Body of pancreas (tissue), 4 donors: ENCODE results near the gene ANKRD18A. TPM values are rescaled to one million over a fixed set of nuclear protein-coding genes. Genes with fewer than 3 reads are reported as not detected.
"Not testable (repeated sequence)": the region's sequence is repeated elsewhere in the genome, so short reads cannot be mapped to it uniquely, and the experiment has no call there.

Source experiments
- ATAC-seq: fragments of 150-250 bp; one replicate; pipeline ENCODE4 v1.9.1; 2016
- DNase-seq, 4 donors: peaks; one replicate each; pipeline ENCODE4 v3.0.0-alpha.2; 2019
- H3K27ac ChIP-seq, 4 donors: fragments of 200-600 bp; sonication (generic); 1 replicate in 3 of 4; 2 replicates in 1 of 4; pipeline versions ENCODE4 v1.5.1 to v1.6.1; 2016 to 2019; ENCODE audit warnings: mild to moderate bottlenecking in 1 of 4, mixed read lengths in 1 of 4, moderate library complexity in 1 of 4
- H3K27me3 ChIP-seq, 2 donors: fragments of 200-600 bp; sonication (generic); one replicate each; pipeline ENCODE4 v1.6.0; 2016; ENCODE audit warnings: mild to moderate bottlenecking in 1 of 2
- H3K36me3 ChIP-seq, 2 donors: fragments of 200-600 bp; sonication (generic); replicated peaks in 1 of 2; 2 replicates each; pipeline ENCODE4 v1.5.1; 2016; ENCODE audit warnings: low read depth in 2 of 2; ENCODE audit not compliant: insufficient read depth in 1 of 2
- H3K4me1 ChIP-seq: fragments of 200-600 bp; sonication (generic); one replicate; pipeline ENCODE4 v1.6.0; 2016
- H3K4me3 ChIP-seq, 2 donors: fragments of 200-600 bp; sonication (generic); 1 replicate in 1 of 2; 2 replicates in 1 of 2; pipeline ENCODE4 v1.5.1; 2016 to 2019
- H3K9me3 ChIP-seq, 3 donors: fragments of 200-600 bp; sonication (generic); 1 replicate in 2 of 3; 2 replicates in 1 of 3; pipeline ENCODE4 v1.5.1; 2016
- CTCF ChIP-seq, 7 experiments: fragments of 450-650 bp in 4 of 7; fragments of 200-600 bp in 3 of 7; sonication (generic) in 3 of 7; IDR thresholded peaks; one replicate each; pipeline ENCODE4 v1.5.1; 2016 to 2019; ENCODE audit warnings: antibody characterized with exemption in 7 of 7
- POLR2A ChIP-seq, 3 donors: fragments of 450-650 bp; IDR thresholded peaks; one replicate each; pipeline ENCODE4 v1.6.1; 2016; ENCODE audit warnings: antibody characterized with exemption in 3 of 3, mild to moderate bottlenecking in 2 of 3
- WGBS, 2 donors: methylation state at CpG; one replicate each; pipeline ENCODE4 v1.1.5; 2017; 5-methylcytosine and 5-hydroxymethylcytosine counted together
- intact Hi-C: fragments of 100-400 bp; cut with DNase I; formaldehyde crosslinking; loops from one replicate; pipeline ENCODE4 v1.15.1; 2023
- total RNA-seq, 2 donors: library from RNA; depleted of rRNA; stranded (reverse); fragments of >200 nt; gene quantifications; one replicate each; pipeline ENCODE4 v1.1.0, GENCODE V29; 2016

The ANKRD18A gene
- total RNA-seq, 2 donors from 2014 or later, result 6.5 to 23.1 TPM

- Histone ChIP-seq H3K27ac (peak overlapping the region; percentile 68 to 95 (median 88)), H3K27me3 (no peaks in the 10 kb centered on the region), H3K9me3 (no peaks in the 10 kb centered on the region), H3K36me3 (no peaks in the 10 kb centered on the region), H3K4me3 (peak overlapping the region; percentile 36 to 62), H3K4me1 (peaks cover 28% of the 10 kb centered on the region)
- intact Hi-C loops, result no loop called here
- no peak for TF ChIP-seq POLR2A (IDR thresholded peaks at IDR 0.05)
- TF ChIP-seq CTCF (IDR thresholded peaks at IDR 0.05), result no peak
- WGBS, 2 donors, result 1 to 5% methylated on average over 28 to 43 of the region's 58 CpGs
- ATAC-seq, result peak; percentile 4
- DNase-seq, result peak; percentile 39 to 52 (median 43)
Measured at GRCh38 chr9:38619556-38620447, 594 bp downstream of the ANKRD18A start.

GRCh38 chr9:38598029-38598745 is 22.2 kb downstream of the ANKRD18A start:
- 20 to 28% methylated on average over 2 of the region's 2 CpGs for WGBS, 2 donors
- H3K9me3 ChIP-seq, H3K4me1 ChIP-seq, DNase-seq, H3K27me3 ChIP-seq, H3K27ac ChIP-seq, H3K4me3 ChIP-seq, ATAC-seq, intact Hi-C loops, H3K36me3 ChIP-seq: not testable (repeated sequence)

- 81 to 89% methylated on average over 3 of the region's 3 CpGs for WGBS, 2 donors
- not testable (repeated sequence) for DNase-seq, H3K36me3 ChIP-seq
Measured at GRCh38 chr9:38595117-38595516, 25.3 kb downstream of the ANKRD18A start.

GRCh38 chr9:38591346-38592063 is 28.9 kb downstream of the ANKRD18A start:
- not testable (repeated sequence) for H3K27ac ChIP-seq
- ATAC-seq, result peak; percentile 30
- WGBS, 2 donors, result 45 to 46% methylated on average over 7 to 9 of the region's 9 CpGs

More at GRCh38 chr9:38595117-38595516, 25.3 kb downstream of the ANKRD18A start:
- intact Hi-C loops, H3K9me3 ChIP-seq, H3K4me1 ChIP-seq, H3K27me3 ChIP-seq, H3K27ac ChIP-seq, ATAC-seq, H3K4me3 ChIP-seq: not testable (repeated sequence)

GRCh38 chr9:38583765-38584164 is 36.6 kb downstream of the ANKRD18A start:
- H3K27ac ChIP-seq, H3K4me3 ChIP-seq, H3K36me3 ChIP-seq, ATAC-seq, H3K27me3 ChIP-seq, DNase-seq, H3K4me1 ChIP-seq, H3K9me3 ChIP-seq, intact Hi-C loops: not testable (repeated sequence)
- 29 to 76% methylated on average over 3 of the region's 3 CpGs for WGBS, 2 donors

More at GRCh38 chr9:38591346-38592063, 28.9 kb downstream of the ANKRD18A start:
- DNase-seq, result peak; percentile 15 to 44 (median 27)
- H3K4me3 ChIP-seq, intact Hi-C loops, H3K27me3 ChIP-seq, H3K36me3 ChIP-seq, H3K4me1 ChIP-seq, H3K9me3 ChIP-seq: not testable (repeated sequence)

GRCh38 chr9:38580112-38580511 is 40.3 kb downstream of the ANKRD18A start:
- H3K36me3 ChIP-seq, H3K4me1 ChIP-seq, H3K27ac ChIP-seq, H3K9me3 ChIP-seq, intact Hi-C loops, ATAC-seq, H3K27me3 ChIP-seq, DNase-seq, H3K4me3 ChIP-seq: not testable (repeated sequence)
- WGBS, 2 donors, result 95 to 97% methylated on average over 3 of the region's 3 CpGs

GRCh38 chr9:38576181-38576580 is 44.2 kb downstream of the ANKRD18A start:
- not testable (repeated sequence) for H3K9me3 ChIP-seq, ATAC-seq

GRCh38 chr9:38566048-38566447 is 54.3 kb downstream of the ANKRD18A start:
- ATAC-seq, H3K4me1 ChIP-seq, H3K27ac ChIP-seq, DNase-seq, H3K36me3 ChIP-seq, H3K4me3 ChIP-seq, H3K27me3 ChIP-seq, H3K9me3 ChIP-seq, intact Hi-C loops: not testable (repeated sequence)
- 86 to 100% methylated on average over 1 of the region's 1 CpG for WGBS, 2 donors

More at GRCh38 chr9:38576181-38576580, 44.2 kb downstream of the ANKRD18A start:
- H3K4me1 ChIP-seq, H3K36me3 ChIP-seq, H3K4me3 ChIP-seq, DNase-seq, H3K27me3 ChIP-seq, H3K27ac ChIP-seq, intact Hi-C loops: not testable (repeated sequence)
- 55 to 58% methylated on average over 1 of the region's 1 CpG for WGBS, 2 donors

- H3K27me3 ChIP-seq, H3K36me3 ChIP-seq, H3K9me3 ChIP-seq, ATAC-seq, H3K4me3 ChIP-seq, intact Hi-C loops, H3K4me1 ChIP-seq, DNase-seq, H3K27ac ChIP-seq: not testable (repeated sequence)
- 86 to 93% methylated on average over 2 of the region's 4 CpGs for WGBS, 2 donors
Measured at GRCh38 chr9:38565178-38565577, 55.2 kb downstream of the ANKRD18A start.

GRCh38 chr9:38563911-38564310 is 56.5 kb downstream of the ANKRD18A start:
- H3K4me1 ChIP-seq, H3K36me3 ChIP-seq, DNase-seq, H3K4me3 ChIP-seq, ATAC-seq, H3K9me3 ChIP-seq, H3K27ac ChIP-seq, H3K27me3 ChIP-seq, intact Hi-C loops: not testable (repeated sequence)
- WGBS, 2 donors, result no CpG with 5 or more reads among the region's 1 CpG
